Measurements from ENCODE around the gene SUSD5. TPM values are rescaled to one million over a fixed set of nuclear protein-coding genes. Genes with fewer than 3 reads are reported as not detected.
A peak's percentile ranks its signal among the peaks of the same experiment; 100 is the strongest.

The SUSD5 gene
- total RNA-seq, 1 experiment from 2014 or later = 1.2 TPM

GRCh38 chr3:33130144-33130543 lies 88.5 kb downstream of the SUSD5 start (continued):
- TF ChIP-seq ESRRA (CRISPR knock-in tag; IDR thresholded peaks at IDR 0.05; ENCODE audit: borderline replicate concordance) (no peak), ARID4B (CRISPR knock-in tag; IDR thresholded peaks at IDR 0.05; ENCODE audit: borderline replicate concordance) (no peak), NFATC4 (CRISPR knock-in tag; IDR thresholded peaks at IDR 0.05) (no peak), E2F5 (CRISPR knock-in tag; IDR thresholded peaks at IDR 0.05) (no peak), SMAD4 (CRISPR knock-in tag; IDR thresholded peaks at IDR 0.05) (no peak), JAZF1 (CRISPR knock-in tag; IDR thresholded peaks at IDR 0.05) (no peak)

GRCh38 chr3:33128706-33129105 lies 89.9 kb downstream of the SUSD5 start:
- Mint-ChIP-seq H3K27me3 (ENCODE audit: low read depth) (no peaks in the 10 kb centered on the region), H3K36me3 (peaks cover 41% of the 10 kb centered on the region), H3K27ac (no peak overlapping the region), H3K4me3 (no peak overlapping the region), H3K4me1 (peaks cover 16% of the 10 kb centered on the region), H3K9me3 (no peaks in the 10 kb centered on the region)
- ATAC-seq (peak; percentile 49), DNase-seq (ENCODE audit: low spot score) (no peak)
- ChIA-PET CTCF (interaction anchor here (0.7 to 2.7 kb wide), 5 partner anchors 16 to 658 kb away, joined by 3 to 8 read pairs (median 4); no protein-coding TSS in a partner anchor), POLR2A (no interaction called here)
- TF ChIP-seq PRRX2 (CRISPR knock-in tag; IDR thresholded peaks at IDR 0.05) = no peak
- peak; percentile 89 for TF ChIP-seq USF2 (CRISPR knock-in tag; IDR thresholded peaks at IDR 0.05)
- no peak for TF ChIP-seq PREB (CRISPR knock-in tag; IDR thresholded peaks at IDR 0.05; ENCODE audit: borderline replicate concordance)
- TF ChIP-seq ELF4 (CRISPR knock-in tag; IDR thresholded peaks at IDR 0.05; ENCODE audit: low read depth) = no peak
- TF ChIP-seq ZBTB21 (CRISPR knock-in tag; IDR thresholded peaks at IDR 0.05; ENCODE audit: borderline replicate concordance) = no peak
- no peak for TF ChIP-seq ESRRA (CRISPR knock-in tag; IDR thresholded peaks at IDR 0.05; ENCODE audit: borderline replicate concordance)
- TF ChIP-seq AFF4 (CRISPR knock-in tag; IDR thresholded peaks at IDR 0.05; ENCODE audit: borderline replicate concordance) = no peak
- no peak for TF ChIP-seq TEAD4 (CRISPR knock-in tag; IDR thresholded peaks at IDR 0.05)
- TF ChIP-seq NR1H2 (CRISPR knock-in tag; IDR thresholded peaks at IDR 0.05) = no peak
- TF ChIP-seq E2F1 (CRISPR knock-in tag; IDR thresholded peaks at IDR 0.05) = no peak
- no peak for TF ChIP-seq ZNF263 (CRISPR knock-in tag; IDR thresholded peaks at IDR 0.05; ENCODE audit: low read depth)
- no peak for TF ChIP-seq IRF1 (CRISPR knock-in tag; IDR thresholded peaks at IDR 0.05)
- TF ChIP-seq JUN (CRISPR knock-in tag; IDR thresholded peaks at IDR 0.05) = no peak
- TF ChIP-seq USF1 (CRISPR knock-in tag; IDR thresholded peaks at IDR 0.05) = peak; percentile 90
- no peak for TF ChIP-seq ATF6 (CRISPR knock-in tag; IDR thresholded peaks at IDR 0.05)
